ENCODE data around the gene VTI1A.

VTI1A gene

DNA sequence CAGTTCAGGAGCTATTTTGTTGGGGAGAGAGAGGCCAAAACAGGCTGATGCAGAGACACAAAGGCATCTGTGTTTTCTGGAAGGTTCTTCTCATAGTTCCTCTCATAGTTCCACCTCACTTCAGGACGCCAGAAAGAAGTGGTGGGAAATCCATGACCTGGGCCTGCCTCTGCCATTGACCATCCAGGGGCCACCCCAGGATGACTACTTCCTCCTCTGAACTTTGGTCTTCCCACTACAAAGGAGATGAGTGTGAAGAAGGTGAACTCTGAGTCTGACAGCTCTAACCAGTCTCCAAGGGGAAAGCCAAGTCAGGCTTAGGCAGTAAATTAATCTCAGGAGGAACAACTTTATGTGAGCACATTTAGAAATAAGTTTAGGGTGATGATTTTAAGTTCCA is 327.2 kb downstream of the VTI1A start:
- DNase-seq (ENCODE audit: extremely low read depth in 1 of 2, low read depth in 1 of 2), result no peak

GRCh38 chr10:112774798-112775197 is 327.8 kb downstream of the VTI1A start:
- no peak for DNase-seq (ENCODE audit: extremely low read depth in 1 of 2, low read depth in 1 of 2)

- no peak for DNase-seq (ENCODE audit: extremely low read depth in 1 of 2, low read depth in 1 of 2)
These were observed 328.4 kb downstream of the VTI1A start for GRCh38 chr10:112775381-112775780.

DNA sequence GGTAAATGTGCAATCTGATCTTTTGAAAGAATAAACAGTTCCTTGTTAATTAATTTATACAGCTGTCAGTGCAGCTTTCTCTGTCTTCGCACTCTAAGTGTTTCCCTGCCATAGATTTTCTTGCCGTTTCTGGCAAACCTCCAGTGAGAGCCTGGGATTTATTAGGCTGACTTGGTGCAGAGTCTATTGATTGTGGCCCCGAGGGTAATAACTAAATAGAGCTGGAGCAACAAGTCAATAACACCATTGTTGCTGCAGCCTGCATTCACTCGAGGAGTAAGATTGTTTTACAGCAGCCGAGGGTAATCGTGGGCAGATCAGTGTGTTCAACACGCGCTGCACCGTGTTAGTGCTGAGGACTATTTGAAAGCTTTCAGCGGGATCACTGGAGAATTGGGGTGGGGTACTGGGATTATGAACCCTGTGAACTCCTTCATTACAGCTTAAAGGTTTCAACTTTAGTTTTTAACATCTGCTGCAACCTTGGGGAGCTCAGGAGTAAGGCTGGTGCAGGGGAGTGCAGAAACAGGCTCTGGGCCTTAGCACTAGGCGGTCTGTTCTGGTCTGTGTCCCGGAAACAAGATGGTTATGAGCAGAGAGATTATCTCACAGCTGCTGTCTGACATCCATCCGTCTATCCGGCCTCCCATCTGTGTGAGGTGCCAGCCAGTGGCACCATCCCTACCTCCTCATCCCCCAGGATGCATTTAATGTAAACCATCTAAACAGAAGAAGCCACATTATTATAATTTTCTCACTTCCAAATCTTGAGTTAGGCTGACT is 329.1 kb downstream of the VTI1A start:
- DNase-seq (ENCODE audit: extremely low read depth in 1 of 2, low read depth in 1 of 2), result no peak

DNA sequence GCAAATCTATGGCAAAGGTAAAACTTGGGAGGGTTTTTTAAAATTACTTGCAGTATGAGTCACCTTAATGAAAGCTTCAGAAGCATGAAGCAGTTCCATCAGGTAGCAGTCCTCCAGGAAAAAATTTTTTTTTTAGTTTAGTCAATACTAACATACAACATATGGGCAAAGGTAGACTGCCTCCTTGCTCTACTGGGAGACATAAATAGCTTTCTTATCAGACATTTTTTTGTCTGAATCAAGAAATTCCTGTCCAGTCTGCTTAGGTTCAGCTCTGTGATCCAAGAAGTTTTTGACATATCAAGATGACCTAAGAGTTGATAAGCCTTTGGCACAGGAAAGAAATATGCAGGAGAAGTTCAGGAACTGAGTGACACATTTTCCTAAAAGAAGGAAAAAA is 331.6 kb downstream of the VTI1A start:
- DNase-seq (ENCODE audit: extremely low read depth in 1 of 2, low read depth in 1 of 2), result no peak

- DNase-seq (ENCODE audit: extremely low read depth in 1 of 2, low read depth in 1 of 2), result no peak
These were observed 332.2 kb downstream of the VTI1A start for GRCh38 chr10:112779025-112779770.

- no peak for DNase-seq (ENCODE audit: extremely low read depth in 1 of 2, low read depth in 1 of 2)
These were observed 335.3 kb downstream of the VTI1A start for GRCh38 chr10:112782200-112782907.

DNA sequence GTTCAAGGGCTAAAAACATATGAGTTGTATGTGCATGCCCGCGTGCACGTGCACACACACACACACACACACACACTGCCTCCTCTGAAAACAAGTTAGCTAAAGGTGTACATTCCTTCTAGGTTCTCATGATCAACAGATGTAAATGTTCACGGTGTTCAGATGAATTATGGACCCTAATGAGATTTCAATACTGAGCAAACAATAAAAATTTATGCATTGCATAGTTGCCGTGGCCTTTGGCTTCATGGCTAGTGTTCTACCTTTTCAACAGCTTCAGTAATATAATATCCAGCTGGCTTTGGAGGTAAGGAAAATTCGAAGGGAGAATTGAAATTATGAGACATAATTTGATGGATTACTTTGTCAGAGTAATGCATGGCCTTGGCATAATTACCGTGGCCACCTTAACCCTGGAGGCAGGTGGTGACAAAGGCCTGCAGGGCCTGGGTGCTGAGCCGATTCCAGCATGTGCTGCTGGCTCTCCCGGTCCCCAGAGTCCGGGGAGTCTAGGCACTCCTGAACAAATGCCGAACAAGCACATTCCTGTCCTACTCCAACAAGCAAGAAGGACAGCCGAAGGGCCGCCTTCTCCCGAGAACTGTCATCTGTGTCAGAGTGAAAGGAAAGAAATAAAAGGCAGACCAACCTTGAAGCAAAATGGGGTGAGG is 336.5 kb downstream of the VTI1A start:
- DNase-seq (ENCODE audit: extremely low read depth in 1 of 2, low read depth in 1 of 2), result no peak

DNA sequence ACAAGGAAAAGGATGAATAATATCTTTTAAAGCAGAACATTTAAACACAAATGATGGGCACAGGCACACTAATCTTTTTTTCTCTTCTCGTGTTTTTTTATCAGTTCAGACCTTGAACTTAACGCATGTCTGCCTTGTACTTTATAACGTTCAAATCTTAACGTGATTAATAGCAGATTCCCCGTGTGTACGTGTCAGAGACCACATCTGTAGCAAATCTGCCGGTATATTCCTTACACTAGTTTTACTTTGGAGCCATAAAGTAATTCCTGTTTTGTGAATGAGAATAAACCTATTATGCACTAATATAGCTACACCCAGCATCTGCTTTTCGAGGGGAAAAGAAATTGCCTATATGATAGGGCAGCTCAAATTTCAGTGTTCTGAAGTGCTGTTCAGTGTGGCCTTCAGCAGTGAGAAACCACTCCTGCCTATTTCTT is 337.0 kb downstream of the VTI1A start:
- DNase-seq (ENCODE audit: extremely low read depth in 1 of 2, low read depth in 1 of 2), result no peak

DNA sequence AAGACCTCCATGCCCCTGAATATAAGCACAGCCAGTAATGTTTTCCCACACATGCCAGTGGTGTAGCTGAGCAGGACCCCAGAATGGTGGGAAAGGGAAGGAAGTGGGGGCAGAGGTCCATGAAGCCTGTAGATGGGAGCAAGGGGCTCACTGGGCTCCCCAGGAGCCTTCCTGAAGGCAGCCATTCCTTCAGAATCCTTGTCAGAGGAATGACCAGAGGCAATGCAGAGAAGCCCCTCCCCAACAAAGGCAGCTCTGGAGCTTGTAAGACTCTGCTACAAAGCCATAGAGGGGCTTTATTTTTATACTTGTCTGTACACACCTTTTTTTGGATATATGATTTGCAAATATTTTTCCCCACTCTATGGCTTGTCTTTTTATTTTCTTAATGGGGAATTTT is 338.1 kb downstream of the VTI1A start:
- DNase-seq (ENCODE audit: extremely low read depth in 1 of 2, low read depth in 1 of 2), result no peak

- no peak for DNase-seq (ENCODE audit: extremely low read depth in 1 of 2, low read depth in 1 of 2)
These were observed 342.2 kb downstream of the VTI1A start for GRCh38 chr10:112789248-112789647.

DNA sequence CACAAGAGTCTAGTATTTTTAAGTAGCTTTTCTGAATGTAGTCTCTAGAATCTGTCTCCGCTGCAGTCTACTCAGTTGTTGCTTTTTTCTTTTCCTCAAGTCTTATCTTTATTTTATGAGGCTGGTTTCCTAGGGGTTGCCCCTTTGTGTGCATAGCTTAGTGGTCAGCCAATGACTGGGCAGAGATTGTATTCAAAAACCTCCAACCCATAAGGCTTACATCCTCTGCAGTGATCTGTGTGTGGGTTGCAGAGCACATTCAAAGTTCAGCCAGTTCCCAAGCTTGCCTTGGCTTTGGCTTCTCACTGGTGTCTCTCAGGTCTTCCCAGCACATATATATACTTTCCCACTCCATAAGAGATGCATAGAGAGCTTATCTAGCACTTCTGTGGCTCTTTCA is 343.0 kb downstream of the VTI1A start:
- no peak for DNase-seq (ENCODE audit: extremely low read depth in 1 of 2, low read depth in 1 of 2)

- no peak for DNase-seq (ENCODE audit: extremely low read depth in 1 of 2, low read depth in 1 of 2)
These were observed 343.9 kb downstream of the VTI1A start for GRCh38 chr10:112790921-112791320.

- no peak for DNase-seq (ENCODE audit: extremely low read depth in 1 of 2, low read depth in 1 of 2)
These were observed 344.4 kb downstream of the VTI1A start for GRCh38 chr10:112791447-112791846.

DNA sequence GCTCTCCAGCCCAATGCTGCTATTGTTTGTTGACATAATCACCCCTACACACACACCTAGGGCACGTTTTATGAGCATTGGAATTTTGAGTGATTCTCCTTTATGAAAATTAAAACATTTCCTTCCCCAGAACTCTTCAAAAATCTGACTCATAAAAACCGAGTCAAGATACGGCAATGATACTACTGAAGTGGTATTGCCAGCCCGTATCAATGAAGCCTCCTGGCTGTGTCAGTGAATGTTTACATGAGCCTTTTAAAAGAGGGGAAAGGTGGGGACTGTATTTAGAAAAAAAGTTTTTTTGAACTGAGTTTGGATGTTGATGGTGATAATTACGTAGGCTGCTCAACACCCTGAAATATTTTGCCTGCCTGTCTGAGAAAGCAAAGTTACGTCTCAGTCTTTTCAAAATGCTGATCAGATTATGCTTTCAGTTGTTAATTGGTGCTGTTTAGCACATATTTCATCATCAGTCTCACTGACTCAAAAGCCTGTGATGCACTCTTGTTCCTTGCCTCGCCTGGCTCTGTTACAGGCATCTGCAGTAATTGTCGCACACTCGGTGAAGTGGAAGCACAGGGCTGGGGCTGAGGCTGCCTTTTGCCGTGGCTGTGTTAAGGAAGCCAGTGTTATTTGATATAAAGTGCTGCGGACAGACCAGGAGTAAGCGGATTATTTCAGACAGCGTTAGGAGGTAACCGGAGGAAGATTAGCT is 345.6 kb downstream of the VTI1A start:
- no peak for DNase-seq (ENCODE audit: extremely low read depth in 1 of 2, low read depth in 1 of 2)

GRCh38 chr10:112793202-112793921 is 346.3 kb downstream of the VTI1A start:
- DNase-seq (ENCODE audit: extremely low read depth in 1 of 2, low read depth in 1 of 2), result no peak

DNA sequence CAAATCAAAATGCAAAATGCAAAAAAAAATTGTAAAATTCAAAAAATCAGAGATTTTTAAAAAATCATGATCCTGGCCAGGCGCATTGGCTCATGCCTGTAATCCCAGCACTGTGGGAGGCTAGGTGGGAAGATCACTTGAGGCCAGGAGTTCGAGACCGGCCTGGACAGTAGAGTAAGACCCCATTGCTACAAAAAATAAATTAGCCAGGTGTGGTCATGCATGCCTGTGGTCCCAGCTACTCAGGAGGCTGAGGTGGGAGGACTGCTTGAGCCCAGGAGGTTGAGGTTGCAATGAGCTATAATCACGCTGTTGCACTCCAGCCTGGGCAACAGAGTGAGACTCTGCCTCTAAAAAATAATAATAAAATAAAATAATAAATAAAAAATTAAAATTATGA is 347.2 kb downstream of the VTI1A start:
- DNase-seq (ENCODE audit: extremely low read depth in 1 of 2, low read depth in 1 of 2), result no peak

GRCh38 chr10:112795067-112795466 is 348.1 kb downstream of the VTI1A start:
- no peak for DNase-seq (ENCODE audit: extremely low read depth in 1 of 2, low read depth in 1 of 2)

- no peak for DNase-seq (ENCODE audit: extremely low read depth in 1 of 2, low read depth in 1 of 2)
These were observed 350.2 kb downstream of the VTI1A start for GRCh38 chr10:112797197-112797596.

DNA sequence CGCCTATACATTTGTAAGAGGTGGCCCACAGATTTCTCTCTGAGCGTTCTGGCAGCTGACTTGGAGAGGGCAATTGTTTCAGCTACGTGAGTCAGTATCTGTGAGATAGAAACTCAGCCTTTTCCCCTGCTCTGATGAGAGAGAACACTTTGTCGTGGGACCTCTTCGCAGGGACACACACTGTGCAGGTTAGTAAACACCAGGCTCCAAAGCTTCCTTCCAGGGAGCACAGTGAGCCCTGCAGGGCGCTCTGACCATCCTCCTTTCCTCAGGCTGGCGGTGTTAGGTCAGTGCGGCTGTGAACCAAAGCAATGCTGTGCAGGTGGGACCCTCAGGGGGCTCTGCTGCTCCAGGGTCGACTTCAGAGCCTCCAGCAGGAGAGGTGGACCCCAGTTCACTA is 350.8 kb downstream of the VTI1A start:
- no peak for DNase-seq (ENCODE audit: extremely low read depth in 1 of 2, low read depth in 1 of 2)
